HepG2 (cell line): Measurements from ENCODE around the gene BGN. TPM values are rescaled to one million over a fixed set of nuclear protein-coding genes. Genes with fewer than 3 reads are reported as not detected.

Experiments
- ATAC-seq: fragments of 200-7000 bp; cut with Tn5 transposase; 3 replicates; pipeline ENCODE4 v1.9.1; 2020; ENCODE audit warnings: mild to moderate bottlenecking, moderate library complexity
- BruUV-seq: library from RNA; stranded (reverse); fragments of 400-500 nt; replicated peaks from 2 replicates; lab custom pipeline; 2021; lab: Mats Ljungman, UMichigan
- CTCF ChIA-PET: fragments of 300-600 bp; formaldehyde crosslinking; extraction: SDS; loops from one replicate; lab custom pipeline; 2021; ENCODE audit warnings: low total read pairs, inconsistent platforms, low intra/inter-chr PET ratio; lab: Yijun Ruan, JAX
- POLR2A ChIA-PET: fragments of 350-600 bp; sonication (Branson Sonifier 250); formaldehyde crosslinking; loops from one replicate; lab custom pipeline; 2020; ENCODE audit warnings: antibody characterized with exemption, inconsistent platforms; lab: Yijun Ruan, JAX
- DNase-seq: peaks from one replicate; pipeline ENCODE4 v3.0.0-alpha.2; 2015; ENCODE audit warnings: low spot score
- FAIRE-seq: peaks from 3 replicates; lab custom pipeline; 2011; peaks lifted over from hg19 to GRCh38; lab: Jason Lieb, UNC
- H2AFZ ChIP-seq: one replicate; pipeline ENCODE4 v1.6.1; 2011; ENCODE audit warnings: low read length, inconsistent platforms
- H3K27ac ChIP-seq: fragments of 300-600 bp; 3 replicates; pipeline ENCODE4 v1.8.0; 2011; ENCODE audit warnings: mixed run types, mild to moderate bottlenecking, mixed read lengths, low read length, inconsistent platforms; ENCODE audit not compliant: insufficient read depth; ENCODE audit errors: extremely low read length
- H3K27me3 ChIP-seq, 2 experiments: fragments of 200-600 bp in 1 of 2; 2 replicates in 1 of 2; 3 replicates in 1 of 2; pipeline versions ENCODE4 v1.6.0 to v1.8.0; 2011; ENCODE audit warnings: low read length in 2 of 2, mild to moderate bottlenecking in 2 of 2, moderate library complexity in 2 of 2, inconsistent platforms in 1 of 2; ENCODE audit not compliant: insufficient read depth in 2 of 2, control insufficient read depth in 1 of 2
- H3K36me3 ChIP-seq, 2 experiments: fragments of 200-600 bp in 1 of 2; replicated peaks in 1 of 2; 2 replicates in 1 of 2; 3 replicates in 1 of 2; pipeline versions ENCODE4 v1.5.1 to v1.8.0; 2011; ENCODE audit warnings: low read length in 2 of 2, inconsistent platforms in 1 of 2; ENCODE audit not compliant: insufficient read depth in 2 of 2, control insufficient read depth in 1 of 2
- H3K4me1 ChIP-seq: 2 replicates; pipeline ENCODE4 v1.5.1; 2012; ENCODE audit warnings: low read length, inconsistent platforms; ENCODE audit not compliant: insufficient read depth
- H3K4me2 ChIP-seq: 2 replicates; pipeline ENCODE4 v1.6.0; 2011; ENCODE audit warnings: low read depth, low read length, inconsistent platforms
- H3K4me3 ChIP-seq, 3 experiments: fragments of 200-600 bp in 1 of 3; sonication (generic), shearing (Covaris generic) in 1 of 3; replicated peaks in 1 of 3; 2 replicates each; pipeline ENCODE4 v1.5.1; 2011 to 2016; ENCODE audit warnings: low read length in 3 of 3, inconsistent platforms in 2 of 3, low read depth in 2 of 3, mild to moderate bottlenecking in 2 of 3, control low read depth in 1 of 3, mixed read lengths in 1 of 3; ENCODE audit not compliant: insufficient read depth in 1 of 3
- H3K79me2 ChIP-seq: one replicate; pipeline ENCODE4 v1.6.1; 2011; ENCODE audit warnings: low read length, inconsistent platforms; ENCODE audit not compliant: insufficient read depth
- H3K9ac ChIP-seq: 2 replicates; pipeline ENCODE4 v1.6.0; 2011; ENCODE audit warnings: mild to moderate bottlenecking, low read depth, low read length, inconsistent platforms; ENCODE audit not compliant: insufficient read depth
- H3K9me3 ChIP-seq: 2 replicates; pipeline ENCODE4 v1.5.1; 2012; ENCODE audit warnings: mild to moderate bottlenecking, low read length
- H4K20me1 ChIP-seq: 2 replicates; pipeline ENCODE4 v1.6.0; 2011; ENCODE audit warnings: inconsistent platforms, mild to moderate bottlenecking, low read length, moderate library complexity; ENCODE audit not compliant: insufficient read depth
- ARNT2 ChIP-seq: sonication (generic); formaldehyde crosslinking; IDR thresholded peaks from 2 replicates; pipeline ENCODE4 v1.8.0; 2022; ENCODE audit warnings: mild to moderate bottlenecking, low read depth, missing genetic modification reagents, moderate library complexity
- BRCA1 ChIP-seq: sonication (generic); formaldehyde crosslinking; IDR thresholded peaks from 2 replicates; pipeline ENCODE4 v1.4.0; 2020; ENCODE audit warnings: missing genetic modification reagents
- CCDC6 ChIP-seq: sonication (generic); formaldehyde crosslinking; IDR thresholded peaks from 2 replicates; pipeline ENCODE4 v1.8.1; 2022; ENCODE audit warnings: mild to moderate bottlenecking, missing genetic modification reagents, moderate library complexity
- CHD2 ChIP-seq: IDR thresholded peaks from 2 replicates; pipeline ENCODE4 v1.6.1; 2011; ENCODE audit warnings: low read depth, low read length, improper control_type of control experiment
- DNMT1 ChIP-seq: sonication (generic); formaldehyde crosslinking; IDR thresholded peaks from 2 replicates; pipeline ENCODE4 v1.5.1; 2020; ENCODE audit warnings: mild to moderate bottlenecking, missing genetic modification reagents
- EHMT2 ChIP-seq: fragments of 200-600 bp; sonication (generic); IDR thresholded peaks from 2 replicates; pipeline ENCODE4 v1.7.0; 2017; ENCODE audit warnings: antibody characterized with exemption, low read depth, low read length, borderline replicate concordance
- ELF3 ChIP-seq: IDR thresholded peaks from 2 replicates; pipeline ENCODE4 v1.6.1; 2016; ENCODE audit warnings: missing genetic modification reagents, missing compliant biosample characterization
- GABPB1 ChIP-seq: IDR thresholded peaks from 2 replicates; pipeline ENCODE4 v1.6.1; 2016; ENCODE audit warnings: mild to moderate bottlenecking, missing genetic modification reagents, moderate library complexity, missing compliant biosample characterization
- IRX3 ChIP-seq: sonication (generic); formaldehyde crosslinking; IDR thresholded peaks from 2 replicates; pipeline ENCODE4 v1.8.1; 2023; ENCODE audit warnings: mild to moderate bottlenecking, low read depth, missing genetic modification reagents, borderline replicate concordance
- MIXL1 ChIP-seq: IDR thresholded peaks from 2 replicates; pipeline ENCODE4 v1.6.1; 2016
- NR2F1 ChIP-seq, 2 experiments: fragments of 450-650 bp in 1 of 2; formaldehyde crosslinking in 1 of 2; IDR thresholded peaks; 2 replicates each; pipeline versions ENCODE4 v1.5.0 to v1.6.1; 2016 to 2020; ENCODE audit warnings: mild to moderate bottlenecking in 1 of 2, missing compliant biosample characterization in 1 of 2, missing genetic modification reagents in 1 of 2, moderate library complexity in 1 of 2
- POLR2AphosphoS5 ChIP-seq: IDR thresholded peaks from 2 replicates; pipeline ENCODE4 v1.6.1; 2012; ENCODE audit warnings: low read depth, low read length
- RFX5 ChIP-seq: IDR thresholded peaks from 2 replicates; pipeline ENCODE4 v1.6.1; 2011; ENCODE audit warnings: low read depth, low read length, improper control_type of control experiment
- SYNCRIP ChIP-seq: fragments of 200-400 bp; formaldehyde crosslinking; IDR thresholded peaks from 2 replicates; pipeline ENCODE4 v1.6.1; 2018; ENCODE audit warnings: mild to moderate bottlenecking, low read depth, low read length; ENCODE audit not compliant: insufficient read depth
- TCF12 ChIP-seq, 2 experiments: fragments of 450-650 bp in 1 of 2; sonication (generic) in 1 of 2; formaldehyde crosslinking in 1 of 2; IDR thresholded peaks; 2 replicates each; pipeline versions ENCODE4 v1.6.1 to v1.8.0; 2017 to 2022; ENCODE audit warnings: antibody characterized with exemption in 1 of 2, mild to moderate bottlenecking in 1 of 2, missing genetic modification reagents in 1 of 2, moderate library complexity in 1 of 2
- ZBTB20 ChIP-seq: sonication (generic); formaldehyde crosslinking; IDR thresholded peaks from 2 replicates; pipeline ENCODE4 v1.8.1; 2023; ENCODE audit warnings: missing genetic modification reagents, low read depth, mild to moderate bottlenecking, borderline replicate concordance
- ZNF451 ChIP-seq: sonication (generic); formaldehyde crosslinking; IDR thresholded peaks from 2 replicates; pipeline ENCODE4 v1.5.0; 2020; ENCODE audit warnings: mild to moderate bottlenecking, missing genetic modification reagents
- ZNF567 ChIP-seq: sonication (generic); formaldehyde crosslinking; IDR thresholded peaks from 2 replicates; pipeline ENCODE4 v1.8.1; 2023; ENCODE audit warnings: mild to moderate bottlenecking, missing genetic modification reagents, borderline replicate concordance
- ZNF7 ChIP-seq: IDR thresholded peaks from 2 replicates; pipeline ENCODE4 v1.6.1; 2016; ENCODE audit warnings: missing biosample characterization, missing genetic modification reagents
- WGBS: methylation state at CpG from one replicate; pipeline ENCODE4 v1.1.6; 2017; ENCODE audit warnings: low lambda C conversion rate; 5-methylcytosine and 5-hydroxymethylcytosine counted together
- in situ Hi-C: cut with HindIII; loops from 2 replicates; pipeline ENCODE4 v1.10.0; 2017; ENCODE audit warnings: low pct_unique_long_range_greater_than_20kb; ENCODE audit not compliant: extremely low pct_ligation_motif_present
- intact Hi-C: fragments of 100-400 bp; cut with micrococcal nuclease; formaldehyde crosslinking; loops from one replicate; pipeline ENCODE4 v1.10.0; 2022; ENCODE audit not compliant: unreplicated experiment
- polyA plus RNA-seq, 8 experiments: library from polyadenylated mRNA; depleted of rRNA in 3 of 8; stranded (reverse) in 7 of 8; unstranded in 1 of 8; fragments of >200 nt; fragmentation: Illumina TruSeq in 4 of 8; extraction: Trizol in 4 of 8; gene quantifications; 2 replicates each; pipeline versions ENCODE4 v1.2.1 to v1.2.3, GENCODE V29; 2011 to 2016; ENCODE audit warnings: low read depth in 4 of 8, missing spikeins in 1 of 8, mixed read lengths in 1 of 8; ENCODE audit not compliant: insufficient read depth in 1 of 8
- total RNA-seq, 5 experiments: library from RNA; depleted of rRNA; stranded (reverse); fragments of >200 nt; fragmentation: Illumina TruSeq; extraction: Trizol; gene quantifications; 2 replicates each; pipeline ENCODE4 v1.2.3, GENCODE V29; 2016; ENCODE audit warnings: low read depth in 1 of 5
- TF ChIP-seq, protein P1 (sequence below): IDR thresholded peaks from 2 replicates; pipeline ENCODE4 v1.6.1; 2016

BGN gene
- total and polyA plus RNA-seq, 2 of the 13 experiments (the other 11 are each of a cell fraction or from before 2014, with no cell fraction given), result 0.18 to 0.63 TPM

DNA sequence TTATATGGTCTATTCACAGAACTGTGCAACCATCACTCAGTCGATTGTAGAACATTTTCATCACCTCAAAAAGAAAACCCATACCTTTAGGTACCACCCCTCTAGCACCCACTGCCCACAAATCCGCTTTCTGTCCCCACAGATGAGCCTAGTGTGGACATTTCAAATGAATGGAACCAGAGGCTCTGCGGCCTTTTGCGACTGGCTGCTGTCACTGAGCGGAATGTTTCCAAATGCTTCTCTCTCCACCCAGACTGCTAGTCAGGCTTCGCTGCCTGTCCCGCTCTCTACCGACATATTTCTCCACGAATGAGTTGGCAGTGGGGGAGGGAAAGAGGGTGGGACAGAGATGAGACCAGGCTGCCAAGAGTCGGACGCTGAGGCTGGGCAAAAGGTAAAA, 1.7 kb upstream of the BGN start:
- Histone ChIP-seq H4K20me1 (no peaks in the 10 kb centered on the region), H3K9me3 (no peaks in the 10 kb centered on the region), H3K4me1 (peaks cover 69% of the 10 kb centered on the region), H3K4me2 (no peak overlapping the region), H2AFZ (no peak overlapping the region), H3K79me2 (no peaks in the 10 kb centered on the region), H3K9ac (no peak overlapping the region), H3K27me3 (0 out of 5 replicates have a peak, but pooled peaks cover 1 to 6% of the 10 kb centered on the region in 2 experiments), H3K36me3 (no peaks in the 10 kb centered on the region), H3K27ac (no peak overlapping the region), H3K4me3 (no peak overlapping the region)
- in situ Hi-C loops, result no loop called here
- intact Hi-C loops, result no loop called here
- WGBS, result 59% methylated on average over 11 of the region's 11 CpGs
- peak; percentile 93 for TF ChIP-seq ZNF7
- TF ChIP-seq EHMT2, result no peak
- no peak for TF ChIP-seq ZBTB20 (CRISPR knock-in tag)
- no peak for TF ChIP-seq GABPB1
- no peak for TF ChIP-seq MIXL1
- no peak for TF ChIP-seq ZNF567
- no peak for TF ChIP-seq ELF3 (CRISPR knock-in tag)
- no peak for TF ChIP-seq NR2F1 (CRISPR knock-in tag; IDR thresholded peaks at IDR 0.05)
- TF ChIP-seq ZNF451 (CRISPR knock-in tag), result no peak
- no TSS peak for BruUV-seq
- CTCF ChIA-PET, result interaction anchor here (1.1 kb wide), 1 partner anchor 32 kb away, joined by 3 read pairs; no protein-coding TSS in a partner anchor
- ATAC-seq (no peak), FAIRE-seq (no peak), DNase-seq (no peak)
- POLR2A ChIA-PET, result no interaction called here

DNA sequence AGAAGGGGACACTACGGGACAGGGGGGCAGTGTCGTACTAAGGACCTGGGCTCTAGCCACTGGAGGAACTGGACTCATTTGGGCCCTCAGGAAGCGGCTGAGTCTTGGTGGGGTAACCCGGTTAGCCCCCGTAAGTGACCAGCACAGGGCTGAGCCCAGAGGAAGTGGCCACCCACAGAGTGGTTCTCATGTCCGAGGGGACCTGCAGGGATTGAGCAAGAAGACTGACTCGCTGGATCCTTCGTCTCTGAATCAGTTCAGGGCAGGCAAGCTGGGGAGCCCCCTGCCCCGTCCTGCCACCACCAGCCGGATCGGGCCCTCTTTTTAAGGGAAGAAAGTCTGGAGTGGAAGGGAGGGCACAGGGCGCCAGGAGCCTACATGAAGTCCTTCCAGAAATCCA, 719 bp upstream of the BGN start:
- DNase-seq, result no peak
- no peaks in the 10 kb centered on the region for H3K79me2 ChIP-seq
- no peaks in the 10 kb centered on the region for H3K36me3 ChIP-seq
- H3K4me3 ChIP-seq, result peak overlapping the region in 1 of 3 experiments; percentile 43; a peak in 1 of 6 replicates
- 57% methylated on average over 3 of the region's 12 CpGs for WGBS
- TF ChIP-seq, protein P1, sequence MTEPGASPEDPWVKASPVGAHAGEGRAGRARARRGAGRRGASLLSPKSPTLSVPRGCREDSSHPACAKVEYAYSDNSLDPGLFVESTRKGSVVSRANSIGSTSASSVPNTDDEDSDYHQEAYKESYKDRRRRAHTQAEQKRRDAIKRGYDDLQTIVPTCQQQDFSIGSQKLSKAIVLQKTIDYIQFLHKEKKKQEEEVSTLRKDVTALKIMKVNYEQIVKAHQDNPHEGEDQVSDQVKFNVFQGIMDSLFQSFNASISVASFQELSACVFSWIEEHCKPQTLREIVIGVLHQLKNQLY (CRISPR knock-in tag), result no peak
- TF ChIP-seq RFX5 (no peak), IRX3 (CRISPR knock-in tag) (no peak), DNMT1 (CRISPR knock-in tag) (no peak), CCDC6 (CRISPR knock-in tag) (no peak), TCF12 (IDR thresholded peaks at IDR 0.05) (no peak), TCF12 (CRISPR knock-in tag; IDR thresholded peaks at IDR 0.05) (no peak), CHD2 (no peak), POLR2AphosphoS5 (no peak), ARNT2 (no peak), SYNCRIP (no peak), BRCA1 (CRISPR knock-in tag) (no peak)
- TF ChIP-seq, all 625 proteins: peak for 0
- Histone ChIP-seq H3K27ac (no peak overlapping the region), H3K4me2 (peak overlapping the region; percentile 39), H3K9ac (no peak overlapping the region), H2AFZ (no peak overlapping the region), H3K9me3 (no peaks in the 10 kb centered on the region), H4K20me1 (no peaks in the 10 kb centered on the region), H3K4me1 (peaks cover 62% of the 10 kb centered on the region), H3K27me3 (0 out of 5 replicates have a peak, but pooled peaks cover 1 to 6% of the 10 kb centered on the region in 2 experiments)
- ChIA-PET POLR2A (interaction anchor here (1.4 kb wide), 1 partner anchor 22 kb away, joined by 4 read pairs; no protein-coding TSS in a partner anchor), CTCF (interaction anchor here (1.4 kb wide), 1 partner anchor 33 kb away, joined by 6 read pairs; no protein-coding TSS in a partner anchor)
- no TSS peak for BruUV-seq
- no peak for ATAC-seq
- FAIRE-seq, result no peak
- in situ Hi-C loops (no loop called here), intact Hi-C loops (no loop called here)
